Chondrocyte (in vitro differentiated cells): ENCODE measurements around the gene SLAIN2. TPM values are rescaled to one million over a fixed set of nuclear protein-coding genes. Genes with fewer than 3 reads are reported as not detected.

Experiments used
- DNase-seq: peaks from one replicate; pipeline ENCODE4 v3.0.0; 2021; ENCODE audit warnings: mixed read lengths, low spot score
- H3K27ac Mint-ChIP-seq: one replicate; pipeline ENCODE4 v1.8.0; 2021; ENCODE audit warnings: mild to moderate bottlenecking, moderate library complexity, mixed read lengths; ENCODE audit not compliant: unreplicated experiment
- H3K27me3 Mint-ChIP-seq: 2 replicates; pipeline ENCODE4 v1.8.0; 2021; ENCODE audit warnings: low read depth, mixed read lengths
- H3K36me3 Mint-ChIP-seq: 2 replicates; pipeline ENCODE4 v1.8.0; 2021; ENCODE audit warnings: low read depth, mixed read lengths
- H3K4me1 Mint-ChIP-seq: 2 replicates; pipeline ENCODE4 v1.8.0; 2021; ENCODE audit warnings: low read depth, mild to moderate bottlenecking, mixed read lengths
- H3K4me3 Mint-ChIP-seq: one replicate; pipeline ENCODE4 v1.8.0; 2021; ENCODE audit warnings: mild to moderate bottlenecking, moderate library complexity, mixed read lengths; ENCODE audit not compliant: unreplicated experiment
- H3K9me3 Mint-ChIP-seq: 2 replicates; pipeline ENCODE4 v1.8.0; 2021; ENCODE audit warnings: low read depth, mixed read lengths
- CTCF ChIP-seq: fragments of 200-600 bp; sonication (generic); IDR thresholded peaks from 2 replicates; pipeline ENCODE4 v1.5.0; 2021; ENCODE audit warnings: antibody characterized with exemption, mild to moderate bottlenecking, moderate library complexity
- total RNA-seq: library from RNA; stranded (reverse); gene quantifications from 3 replicates; pipeline ENCODE4 v1.2.1, GENCODE V29; 2021

Gene SLAIN2
- total RNA-seq, 1 donor from 2014 or later, result 84.2 TPM

GRCh38 chr4:48340276-48340964 lies 909 bp upstream of the SLAIN2 start:
- H3K4me1 Mint-ChIP-seq, result peaks cover 58% of the 10 kb centered on the region
- no peak for TF ChIP-seq CTCF
- no peaks in the 10 kb centered on the region for H3K9me3 Mint-ChIP-seq
- peak overlapping the region; percentile 95 for H3K4me3 Mint-ChIP-seq
- H3K27ac Mint-ChIP-seq, result peak overlapping the region; percentile 100
- DNase-seq, result no peak
- H3K36me3 Mint-ChIP-seq, result no peaks in the 10 kb centered on the region
- H3K27me3 Mint-ChIP-seq, result no peaks in the 10 kb centered on the region

- peak; percentile 45 for TF ChIP-seq CTCF
- H3K27me3 Mint-ChIP-seq, result no peaks in the 10 kb centered on the region
- DNase-seq, result peak; percentile 94
- H3K9me3 Mint-ChIP-seq, result no peaks in the 10 kb centered on the region
- H3K4me3 Mint-ChIP-seq, result peak overlapping the region; percentile 95
- no peaks in the 10 kb centered on the region for H3K36me3 Mint-ChIP-seq
- peaks cover 66% of the 10 kb centered on the region for H3K4me1 Mint-ChIP-seq
- peak overlapping the region; percentile 99 for H3K27ac Mint-ChIP-seq
Measured at GRCh38 chr4:48341776-48342605, 662 bp downstream of the SLAIN2 start.

- no peak for DNase-seq
- no peaks in the 10 kb centered on the region for H3K27me3 Mint-ChIP-seq
- TF ChIP-seq CTCF, result no peak
Measured at GRCh38 chr4:48342606-48342880, 1.2 kb downstream of the SLAIN2 start.

GRCh38 chr4:48343035-48343434 lies 1.7 kb downstream of the SLAIN2 start:
- H3K4me3 Mint-ChIP-seq, result peak overlapping the region; percentile 95
- peak overlapping the region; percentile 92 for H3K27ac Mint-ChIP-seq
- no peak for DNase-seq
- no peaks in the 10 kb centered on the region for H3K27me3 Mint-ChIP-seq
- TF ChIP-seq CTCF, result no peak
- H3K4me1 Mint-ChIP-seq, result peaks cover 62% of the 10 kb centered on the region
- H3K36me3 Mint-ChIP-seq, result no peaks in the 10 kb centered on the region
- no peaks in the 10 kb centered on the region for H3K9me3 Mint-ChIP-seq

More at GRCh38 chr4:48342606-48342880, 1.2 kb downstream of the SLAIN2 start:
- Mint-ChIP-seq H3K9me3 (no peaks in the 10 kb centered on the region), H3K27ac (peak overlapping the region; percentile 92), H3K36me3 (no peaks in the 10 kb centered on the region), H3K4me3 (peak overlapping the region; percentile 95), H3K4me1 (peaks cover 63% of the 10 kb centered on the region)

- Mint-ChIP-seq H3K4me3 (peak overlapping the region; percentile 95), H3K27me3 (no peaks in the 10 kb centered on the region), H3K9me3 (no peaks in the 10 kb centered on the region), H3K4me1 (peaks cover 61% of the 10 kb centered on the region), H3K36me3 (no peaks in the 10 kb centered on the region), H3K27ac (peak overlapping the region; percentile 92)
- no peak for TF ChIP-seq CTCF
- no peak for DNase-seq
Measured at GRCh38 chr4:48343551-48343950, 2.2 kb downstream of the SLAIN2 start.
